K562 (cell line): ENCODE data around the gene CC2D1A. TPM values are rescaled to one million over a fixed set of nuclear protein-coding genes. Genes with fewer than 3 reads are reported as not detected.

Experiments
- ATAC-seq: fragments of 200-7000 bp; cut with Tn5 transposase; 3 replicates; pipeline ENCODE4 v1.9.1; 2020; ENCODE audit warnings: moderate library complexity
- BruUV-seq: library from RNA; stranded (reverse); fragments of 400-500 nt; replicated peaks from 2 replicates; lab custom pipeline; 2021; lab: Mats Ljungman, UMichigan
- CTCF ChIA-PET: fragments of 300-600 bp; formaldehyde crosslinking; extraction: SDS; loops from one replicate; lab custom pipeline; 2021; ENCODE audit warnings: low intra/inter-chr PET ratio; lab: Yijun Ruan, JAX
- POLR2A ChIA-PET: fragments of 300-600, 350-650 bp; sonication (Branson Sonifier 250); formaldehyde crosslinking; extraction: SDS; loops from one replicate; lab custom pipeline; 2021; ENCODE audit warnings: antibody characterized with exemption, inconsistent platforms; lab: Yijun Ruan, JAX
- DNase-seq, 4 experiments: peaks; one replicate each; pipeline versions ENCODE4 v3.0.0 to v3.0.0-alpha.2; 2011 to 2018; ENCODE audit warnings: low spot score in 3 of 4, mixed read lengths in 3 of 4; ENCODE audit errors: extremely low read depth in 1 of 4
- FAIRE-seq: peaks from 2 replicates; lab custom pipeline; 2011; peaks lifted over from hg19 to GRCh38; lab: Jason Lieb, UNC
- H2AFZ ChIP-seq: 2 replicates; pipeline ENCODE4 v1.6.0; 2011; ENCODE audit warnings: low read depth, low read length, control low read depth, inconsistent platforms
- H3K27ac ChIP-seq: fragments of 200-600 bp; 3 replicates; pipeline ENCODE4 v1.8.0; 2011; ENCODE audit warnings: low read depth, mild to moderate bottlenecking, control low read depth, inconsistent platforms, low read length, moderate library complexity, mixed read lengths; ENCODE audit errors: extremely low read depth
- H3K27me3 ChIP-seq, 2 experiments: fragments of 300-600 bp in 1 of 2; 2 replicates in 1 of 2; 3 replicates in 1 of 2; pipeline versions ENCODE4 v1.6.0 to v1.8.0; 2011; ENCODE audit warnings: inconsistent platforms in 2 of 2, low read length in 2 of 2, mild to moderate bottlenecking in 1 of 2, mixed read lengths in 1 of 2, moderate library complexity in 1 of 2; ENCODE audit not compliant: control insufficient read depth in 2 of 2, insufficient read depth in 2 of 2
- H3K36me3 ChIP-seq: fragments of 300-600 bp; 3 replicates; pipeline ENCODE4 v1.8.0; 2011; ENCODE audit warnings: mild to moderate bottlenecking, low read length, inconsistent platforms; ENCODE audit not compliant: control insufficient read depth, insufficient read depth
- H3K4me1 ChIP-seq, 2 experiments: fragments of 200-600 bp in 1 of 2; replicated peaks in 1 of 2; 2 replicates in 1 of 2; 3 replicates in 1 of 2; pipeline versions ENCODE4 v1.5.1 to v1.8.0; 2011; ENCODE audit warnings: inconsistent platforms in 2 of 2, low read length in 2 of 2, mild to moderate bottlenecking in 1 of 2, mixed read lengths in 1 of 2, moderate library complexity in 1 of 2; ENCODE audit not compliant: control insufficient read depth in 2 of 2, insufficient read depth in 2 of 2
- H3K4me2 ChIP-seq: 2 replicates; pipeline ENCODE4 v1.6.1; 2011; ENCODE audit warnings: low read length, control low read depth, inconsistent platforms, mixed read lengths; ENCODE audit not compliant: insufficient read depth
- H3K4me3 ChIP-seq: fragments of 200-600 bp; sonication (generic), shearing (Covaris generic); 2 replicates; pipeline ENCODE4 v1.5.1; 2016; ENCODE audit warnings: control low read depth, inconsistent platforms
- H3K79me2 ChIP-seq: fragments of 200-600 bp; 3 replicates; pipeline ENCODE4 v1.8.0; 2011; ENCODE audit warnings: low read length, inconsistent platforms; ENCODE audit not compliant: control insufficient read depth, insufficient read depth
- H3K9ac ChIP-seq, 2 experiments: 2 replicates each; pipeline versions ENCODE4 v1.6.0 to v1.6.1; 2011; ENCODE audit warnings: low read depth in 2 of 2, low read length in 2 of 2, control low read depth in 1 of 2, inconsistent platforms in 1 of 2, mild to moderate bottlenecking in 1 of 2, mixed read lengths in 1 of 2; ENCODE audit not compliant: insufficient read depth in 1 of 2
- H3K9me1 ChIP-seq: one replicate; pipeline ENCODE4 v1.6.0; 2011; ENCODE audit warnings: inconsistent platforms, mild to moderate bottlenecking, low read length, moderate library complexity; ENCODE audit not compliant: control insufficient read depth, insufficient read depth
- H3K9me3 ChIP-seq: replicated peaks from 2 replicates; pipeline ENCODE4 v1.5.1; 2011; ENCODE audit warnings: low read depth, low read length, inconsistent platforms; ENCODE audit not compliant: control insufficient read depth, insufficient read depth
- H4K20me1 ChIP-seq: replicated peaks from 2 replicates; pipeline ENCODE4 v1.6.1; 2011; ENCODE audit warnings: low read length, inconsistent platforms, mixed read lengths; ENCODE audit not compliant: control insufficient read depth, insufficient read depth
- ADNP ChIP-seq: fragments of 200-800 bp; sonication (Bioruptor generic); IDR thresholded peaks from 2 replicates; pipeline ENCODE4 v1.6.1; 2016; ENCODE audit warnings: missing genetic modification characterization, missing compliant biosample characterization
- ASH1L ChIP-seq: fragments of 450-650 bp; IDR thresholded peaks from 2 replicates; pipeline ENCODE4 v1.6.1; 2018; ENCODE audit warnings: borderline replicate concordance, mild to moderate bottlenecking, low read depth; ENCODE audit not compliant: partially characterized antibody
- BCOR ChIP-seq: fragments of 450-650 bp; IDR thresholded peaks from 2 replicates; pipeline ENCODE4 v1.6.1; 2016
- CEBPB ChIP-seq: fragments of 450-650 bp; IDR thresholded peaks from 2 replicates; pipeline ENCODE4 v1.6.1; 2016; ENCODE audit warnings: missing genetic modification characterization, missing compliant biosample characterization
- HDAC1 ChIP-seq, 2 experiments: fragments of 450-650 bp; IDR thresholded peaks; 2 replicates each; pipeline ENCODE4 v1.6.1; 2016 to 2017; ENCODE audit warnings: inconsistent platforms in 1 of 2, mild to moderate bottlenecking in 1 of 2, moderate library complexity in 1 of 2
- HDAC3 ChIP-seq: fragments of 450-650 bp; IDR thresholded peaks from 2 replicates; pipeline ENCODE4 v1.6.1; 2018; ENCODE audit warnings: borderline replicate concordance, mild to moderate bottlenecking, moderate library complexity; ENCODE audit not compliant: partially characterized antibody
- KLF10 ChIP-seq: fragments of 250-450 bp; sonication (Bioruptor Pico); IDR thresholded peaks from 2 replicates; pipeline ENCODE4 v1.6.1; 2021; ENCODE audit warnings: matching md5 sums
- NCOA1 ChIP-seq: fragments of 450-650 bp; IDR thresholded peaks from 2 replicates; pipeline ENCODE4 v1.6.1; 2016; ENCODE audit warnings: low read depth
- PTBP1 ChIP-seq: fragments of 200-400 bp; formaldehyde crosslinking; IDR thresholded peaks from 2 replicates; pipeline ENCODE4 v1.6.1; 2017; ENCODE audit warnings: low read depth, low read length
- RBFOX2 ChIP-seq: fragments of 200-400 bp; formaldehyde crosslinking; IDR thresholded peaks from 2 replicates; pipeline ENCODE4 v1.6.1; 2017; ENCODE audit warnings: low read depth, mild to moderate bottlenecking, low read length, moderate library complexity
- RBM17 ChIP-seq: fragments of 200-400 bp; formaldehyde crosslinking; IDR thresholded peaks from 2 replicates; pipeline ENCODE4 v1.6.1; 2017; ENCODE audit warnings: low read depth, mild to moderate bottlenecking, low read length, borderline replicate concordance
- RCOR1 ChIP-seq, 2 experiments: IDR thresholded peaks; 2 replicates each; pipeline ENCODE4 v1.6.1; 2012; ENCODE audit warnings: low read depth in 2 of 2, low read length in 2 of 2, borderline replicate concordance in 1 of 2, improper control_type of control experiment in 1 of 2
- THAP12 ChIP-seq: fragments of 250-450 bp; sonication (Bioruptor Pico); IDR thresholded peaks from 2 replicates; pipeline ENCODE4 v1.9.0; 2021; ENCODE audit warnings: mild to moderate bottlenecking, inconsistent platforms
- ZBTB49 ChIP-seq: sonication (generic); formaldehyde crosslinking; IDR thresholded peaks from 2 replicates; pipeline ENCODE4 v1.8.0; 2022; ENCODE audit warnings: missing genetic modification reagents, mild to moderate bottlenecking, borderline replicate concordance
- ZC3H4 ChIP-seq: sonication (generic); formaldehyde crosslinking; IDR thresholded peaks from 2 replicates; pipeline ENCODE4 v1.9.0; 2021; ENCODE audit warnings: missing genetic modification reagents, borderline replicate concordance
- ZNF124 ChIP-seq: sonication (generic); formaldehyde crosslinking; IDR thresholded peaks from 2 replicates; pipeline ENCODE4 v1.8.1; 2022; ENCODE audit warnings: missing genetic modification reagents
- ZNF589 ChIP-seq: fragments of 200-800 bp; sonication (Bioruptor generic); IDR thresholded peaks from 2 replicates; pipeline ENCODE4 v1.6.1; 2016; ENCODE audit warnings: low read depth, missing genetic modification characterization, missing compliant biosample characterization
- ZNF717 ChIP-seq: fragments of 250-450 bp; sonication (Bioruptor Pico); IDR thresholded peaks from 2 replicates; pipeline ENCODE4 v1.5.0; 2021
- whole genome bisulfite sequencing: fragments of 100-300 bp; shearing (Covaris generic); methylation state at CpG from one replicate; pipeline ENCODE4 v1.1.6; 2016; ENCODE audit warnings: low coverage, mixed read lengths; ENCODE audit not compliant: insufficient coverage; ENCODE audit errors: missing lambda C conversion rate; 5-methylcytosine and 5-hydroxymethylcytosine counted together
- in situ Hi-C: fragments of 300-500 bp; cut with MboI; formaldehyde crosslinking; loops from 4 replicates; pipeline ENCODE4 v1.15.0; 2018; ENCODE audit warnings: inconsistent platforms, mixed read lengths
- intact Hi-C: fragments of 100-400 bp; cut with micrococcal nuclease; formaldehyde crosslinking; loops from 2 replicates; pipeline ENCODE4 v1.14.2; 2022
- polyA plus RNA-seq, 8 experiments: library from polyadenylated mRNA; depleted of rRNA in 4 of 8; stranded (reverse) in 5 of 8; unstranded in 3 of 8; fragments of >200 nt; fragmentation: Nextera tagmentation in 2 of 8; fragmentation: Illumina TruSeq in 1 of 8; extraction: Ambion mirVana in 2 of 8; extraction: Trizol in 1 of 8; gene quantifications; 2 replicates each; pipeline versions ENCODE4 v1.2.1 to v1.2.3, GENCODE V29; 2011 to 2014; ENCODE audit warnings: inconsistent platforms in 1 of 8, missing spikeins in 1 of 8
- total RNA-seq, 7 experiments: library from RNA; depleted of rRNA in 6 of 7; stranded (reverse); fragments of >200 nt in 6 of 7; fragmentation: Illumina TruSeq in 2 of 7; extraction: Trizol in 2 of 7; gene quantifications; 2 replicates each; pipeline versions ENCODE4 v1.2.1 to v1.2.3, GENCODE V29; 2011 to 2021; ENCODE audit warnings: low replicate concordance in 1 of 7

Gene CC2D1A
- total and polyA plus RNA-seq, 9 of the 15 experiments (the other 6 are each of a cell fraction or from before 2014, with no cell fraction given), result 0.32 to 31.0 (median 12.9) TPM

GRCh38 chr19:13917888-13918406 lies 11.9 kb downstream of the CC2D1A start:
- H2AFZ ChIP-seq, result no peak overlapping the region
- H3K79me2 ChIP-seq, result no peaks in the 10 kb centered on the region
- no peaks in the 10 kb centered on the region; a peak in 1 of 5 replicates for H3K27me3 ChIP-seq
- BruUV-seq, result no TSS peak
- peaks cover 0 to 19% of the 10 kb centered on the region in 2 experiments; a peak in 1 of 5 replicates for H3K4me1 ChIP-seq
- in situ Hi-C loops (no loop called here), intact Hi-C loops (no loop called here)
- no peak overlapping the region for H3K4me3 ChIP-seq
- peaks cover 68% of the 10 kb centered on the region for H3K36me3 ChIP-seq
- peaks cover 6% of the 10 kb centered on the region for H3K9me3 ChIP-seq
- DNase-seq (peak in 1 of 4 experiments; percentile 11), FAIRE-seq (no peak), ATAC-seq (no peak)
- WGBS, result 81% methylated on average over 12 of the region's 14 CpGs
- POLR2A ChIA-PET, result interaction anchor here (1.6 kb wide), 1 partner anchor 18 kb away, joined by 9 read pairs; no protein-coding TSS in a partner anchor
- no peak overlapping the region for H3K9ac ChIP-seq
- H3K27ac ChIP-seq, result no peak overlapping the region
- CTCF ChIA-PET, result no interaction called here
- no peaks in the 10 kb centered on the region for H4K20me1 ChIP-seq
- H3K4me2 ChIP-seq, result no peak overlapping the region
- H3K9me1 ChIP-seq, result peaks cover 3% of the 10 kb centered on the region
- TF ChIP-seq ADNP (tag) (peak; percentile 83), BCOR (peak; percentile 97), THAP12 (CRISPR knock-in tag) (no peak), ZNF717 (no peak), ZBTB49 (CRISPR knock-in tag) (no peak), CEBPB (no peak), ZC3H4 (CRISPR knock-in tag) (no peak), HDAC1 (IDR thresholded peaks at IDR 0.05) (0 out of 4 replicates have a peak, but pooled peaks of 1 of the 2 experiments have one; percentile 39), RCOR1 (IDR thresholded peaks at IDR 0.05; ENCODE audit: borderline replicate concordance in 1 of 2, low read depth in 2 of 2, low read length in 2 of 2) (peak in 1 of 2 experiments; percentile 77; a peak in 2 of 4 replicates), KLF10 (CRISPR knock-in tag) (no peak), RBFOX2 (0 out of 2 replicates have a peak, but pooled peaks have one; percentile 3), ZNF589 (CRISPR knock-in tag) (no peak), ZNF124 (CRISPR knock-in tag) (no peak), HDAC3 (no peak), NCOA1 (no peak), PTBP1 (peak; percentile 66; the same call in 1 of the 2 replicates), RBM17 (no peak), ASH1L (no peak)
